Measurements from ENCODE around the gene PTPN4.

The PTPN4 gene

DNA sequence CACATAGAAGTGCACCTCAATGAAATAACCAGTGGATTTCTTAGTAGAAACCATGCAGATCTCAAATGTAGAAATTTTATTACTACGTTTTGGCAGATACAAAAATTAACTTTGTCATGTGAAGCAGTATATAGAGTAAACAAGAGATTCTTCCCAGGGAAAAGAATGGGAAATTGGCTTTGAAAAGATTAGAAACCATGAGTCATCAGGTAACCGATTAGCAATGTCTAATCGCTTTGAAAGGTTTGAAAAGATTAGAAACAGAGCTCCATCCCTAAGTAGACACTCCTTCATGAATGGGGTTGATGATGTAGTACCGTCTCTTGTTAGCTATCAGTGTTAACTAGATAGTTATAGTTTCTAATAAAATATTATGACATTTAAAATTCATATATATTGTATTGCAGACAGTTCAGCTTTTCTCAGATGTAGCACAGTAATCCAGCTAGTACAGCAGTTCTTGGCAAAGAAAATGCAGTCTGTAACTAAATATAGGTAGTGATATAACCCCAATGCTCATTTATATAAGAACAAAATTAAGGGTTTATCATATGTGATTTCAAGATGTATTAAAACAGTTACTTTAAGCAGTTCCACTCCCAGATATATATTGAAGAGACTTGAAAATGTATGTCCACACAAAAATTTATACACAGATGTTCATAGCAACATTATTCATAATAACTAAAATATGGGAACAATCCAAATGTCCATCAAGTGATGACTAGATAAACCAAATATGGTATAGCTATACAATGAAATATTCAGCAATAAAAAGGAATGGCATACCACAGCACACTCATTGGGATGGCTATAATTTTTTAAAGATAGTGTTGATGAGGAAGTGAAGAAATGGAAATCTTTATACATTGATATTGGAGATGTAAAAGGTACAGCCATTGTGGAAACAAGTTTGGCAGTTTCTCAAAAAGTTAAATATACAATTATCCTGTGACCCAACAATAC is 113.9 kb downstream of the PTPN4 start:
- ATAC-seq (replicated peaks) = no peak
- Mint-ChIP-seq H3K4me1 (ENCODE audit: low read depth in 2 of 2) (peaks cover 28 to 63% of the 10 kb centered on the region in 2 donors), H3K27ac (no peak overlapping the region), H3K4me3 (no peak overlapping the region), H3K27me3 (no peaks in the 10 kb centered on the region), H3K36me3 (ENCODE audit: insufficient read depth) (no peaks in the 10 kb centered on the region), H3K9me3 (no peaks in the 10 kb centered on the region)
- DNase-seq = no peak

DNA sequence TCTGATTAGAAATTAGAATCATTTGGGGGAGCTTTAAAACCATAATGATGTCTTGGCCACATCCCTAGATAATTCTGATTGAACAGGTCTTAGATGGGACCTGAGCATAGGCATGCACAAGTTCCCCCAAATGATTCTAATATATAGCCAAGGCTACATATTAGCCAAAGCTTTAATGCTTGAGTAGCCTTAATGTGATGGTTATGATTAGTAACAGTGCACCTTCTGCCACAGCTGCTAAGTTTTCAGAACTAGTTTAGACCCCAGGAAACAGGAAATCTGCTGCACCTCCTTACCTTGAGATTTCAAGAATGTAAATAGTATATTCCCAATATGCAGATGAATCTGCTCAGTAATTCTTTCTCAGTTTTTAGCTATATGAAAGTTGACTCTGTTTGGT is 119.8 kb downstream of the PTPN4 start:
- Mint-ChIP-seq H3K4me1 (ENCODE audit: low read depth in 2 of 2) (peaks cover 8 to 22% of the 10 kb centered on the region in 2 donors), H3K4me3 (no peak overlapping the region), H3K27ac (peak overlapping the region in 1 of 2 donors; percentile 71), H3K27me3 (no peaks in the 10 kb centered on the region), H3K36me3 (ENCODE audit: insufficient read depth) (peaks cover 6% of the 10 kb centered on the region), H3K9me3 (no peaks in the 10 kb centered on the region)
- ATAC-seq (replicated peaks) = no peak
- DNase-seq = no peak

GRCh38 chr2:119888680-119889079 is 129.0 kb downstream of the PTPN4 start:
- peaks cover 20% of the 10 kb centered on the region for H3K36me3 Mint-ChIP-seq (ENCODE audit: insufficient read depth)
- H3K4me3 Mint-ChIP-seq = no peak overlapping the region
- ATAC-seq (replicated peaks) = no peak
- peaks cover 2 to 15% of the 10 kb centered on the region in 2 donors for H3K4me1 Mint-ChIP-seq (ENCODE audit: low read depth in 2 of 2)
- no peaks in the 10 kb centered on the region for H3K27me3 Mint-ChIP-seq
- peaks cover 7 to 17% of the 10 kb centered on the region in 2 donors for H3K9me3 Mint-ChIP-seq
- DNase-seq = no peak
- H3K27ac Mint-ChIP-seq = no peak overlapping the region

- Mint-ChIP-seq H3K9me3 (no peaks in the 10 kb centered on the region), H3K27me3 (no peaks in the 10 kb centered on the region), H3K4me1 (ENCODE audit: low read depth in 2 of 2) (peaks cover 1 to 4% of the 10 kb centered on the region in 2 donors), H3K36me3 (ENCODE audit: insufficient read depth) (peaks cover 12% of the 10 kb centered on the region), H3K27ac (no peak overlapping the region), H3K4me3 (no peak overlapping the region)
- ATAC-seq (replicated peaks) (no peak), DNase-seq (no peak)
Observed at GRCh38 chr2:119897736-119898395, 138.1 kb downstream of the PTPN4 start.

GRCh38 chr2:119901013-119901412 is 141.3 kb downstream of the PTPN4 start:
- DNase-seq (no peak), ATAC-seq (replicated peaks) (peak; percentile 66)
- peaks cover 0 to 3% of the 10 kb centered on the region in 2 donors for H3K9me3 Mint-ChIP-seq
- peaks cover 2 to 9% of the 10 kb centered on the region in 2 donors for H3K4me1 Mint-ChIP-seq (ENCODE audit: low read depth in 2 of 2)
- no peaks in the 10 kb centered on the region for H3K27me3 Mint-ChIP-seq
- H3K36me3 Mint-ChIP-seq (ENCODE audit: insufficient read depth) = peaks cover 9% of the 10 kb centered on the region
- H3K4me3 Mint-ChIP-seq = no peak overlapping the region
- H3K27ac Mint-ChIP-seq = no peak overlapping the region

DNA sequence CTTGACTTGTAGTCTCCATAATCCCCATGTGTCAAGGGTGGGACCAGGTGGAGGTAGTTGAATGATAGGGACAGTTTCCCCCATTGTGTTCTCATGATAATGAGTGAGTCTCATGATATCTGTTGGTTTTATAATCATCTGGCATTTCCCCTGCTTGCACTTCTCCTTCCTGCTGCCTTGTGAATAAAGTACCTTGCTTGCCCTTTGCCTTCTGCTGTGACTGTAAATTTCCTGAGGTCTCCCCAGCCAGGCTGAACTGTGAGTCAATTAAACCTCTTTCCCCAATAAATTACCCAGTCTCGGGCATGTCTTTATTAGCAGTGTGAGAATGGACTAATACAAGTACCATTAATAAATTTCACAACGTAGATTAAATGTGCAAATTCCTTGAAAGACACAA is 150.8 kb downstream of the PTPN4 start:
- no peaks in the 10 kb centered on the region for H3K36me3 Mint-ChIP-seq (ENCODE audit: insufficient read depth)
- ATAC-seq (replicated peaks) (no peak), DNase-seq (no peak)
- H3K27ac Mint-ChIP-seq = peak overlapping the region; percentile 68 to 86
- H3K4me3 Mint-ChIP-seq = no peak overlapping the region
- H3K9me3 Mint-ChIP-seq = peaks cover 0 to 1% of the 10 kb centered on the region in 2 donors
- no peaks in the 10 kb centered on the region for H3K27me3 Mint-ChIP-seq
- peaks cover 8 to 29% of the 10 kb centered on the region in 2 donors for H3K4me1 Mint-ChIP-seq (ENCODE audit: low read depth in 2 of 2)

GRCh38 chr2:119914266-119914665 is 154.5 kb downstream of the PTPN4 start:
- no peak overlapping the region for H3K27ac Mint-ChIP-seq

DNA sequence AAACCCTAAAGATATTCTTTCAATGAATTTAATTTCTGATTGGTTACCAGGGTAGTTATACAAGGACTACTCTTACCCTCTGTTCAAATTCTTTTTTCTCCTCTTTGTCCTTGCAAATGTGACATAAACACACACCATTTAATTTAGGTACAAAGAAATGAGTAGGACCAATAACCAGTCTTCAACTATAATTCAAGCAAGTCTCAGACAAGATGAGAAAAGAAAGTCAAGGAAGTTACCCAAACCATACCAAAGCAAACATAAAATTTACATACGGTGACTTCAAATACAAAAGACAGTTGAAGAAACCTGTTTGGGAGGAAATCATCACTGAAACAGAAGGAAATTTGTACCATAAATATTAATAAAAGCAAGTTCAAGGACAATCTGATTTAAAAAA is 162.1 kb downstream of the PTPN4 start:
- DNase-seq = no peak
- Mint-ChIP-seq H3K4me3 (no peak overlapping the region), H3K4me1 (ENCODE audit: low read depth in 2 of 2) (peaks cover 10 to 33% of the 10 kb centered on the region in 2 donors), H3K27me3 (no peaks in the 10 kb centered on the region), H3K36me3 (ENCODE audit: insufficient read depth) (no peaks in the 10 kb centered on the region), H3K9me3 (no peaks in the 10 kb centered on the region), H3K27ac (peak overlapping the region; percentile 17 to 56)
- ATAC-seq (replicated peaks) = no peak

More at GRCh38 chr2:119914266-119914665, 154.5 kb downstream of the PTPN4 start:
- H3K4me3 Mint-ChIP-seq = no peak overlapping the region
- H3K4me1 Mint-ChIP-seq (ENCODE audit: low read depth in 2 of 2) = peaks cover 3 to 16% of the 10 kb centered on the region in 2 donors
- no peaks in the 10 kb centered on the region for H3K36me3 Mint-ChIP-seq (ENCODE audit: insufficient read depth)
- H3K9me3 Mint-ChIP-seq = no peaks in the 10 kb centered on the region
- no peaks in the 10 kb centered on the region for H3K27me3 Mint-ChIP-seq
- ATAC-seq (replicated peaks) (no peak), DNase-seq (no peak)

GRCh38 chr2:119922699-119923098 is 163.0 kb downstream of the PTPN4 start:
- Mint-ChIP-seq H3K36me3 (ENCODE audit: insufficient read depth) (no peaks in the 10 kb centered on the region), H3K9me3 (no peaks in the 10 kb centered on the region), H3K27ac (peak overlapping the region; percentile 56 to 84)

GRCh38 chr2:119929537-119929936 is 169.8 kb downstream of the PTPN4 start:
- Mint-ChIP-seq H3K36me3 (ENCODE audit: insufficient read depth) (peaks cover 36% of the 10 kb centered on the region), H3K27ac (peak overlapping the region; percentile 93 to 96), H3K4me1 (ENCODE audit: low read depth in 2 of 2) (peaks cover 28 to 51% of the 10 kb centered on the region in 2 donors), H3K4me3 (peak overlapping the region; percentile 93), H3K27me3 (no peaks in the 10 kb centered on the region), H3K9me3 (no peaks in the 10 kb centered on the region)
- ATAC-seq (replicated peaks) = peak; percentile 94
- DNase-seq = peak; percentile 16 to 30 (median 25)

More at GRCh38 chr2:119922699-119923098, 163.0 kb downstream of the PTPN4 start:
- no peak overlapping the region for H3K4me3 Mint-ChIP-seq
- no peak for DNase-seq
- peaks cover 14 to 40% of the 10 kb centered on the region in 2 donors for H3K4me1 Mint-ChIP-seq (ENCODE audit: low read depth in 2 of 2)
- no peak for ATAC-seq (replicated peaks)
- H3K27me3 Mint-ChIP-seq = no peaks in the 10 kb centered on the region

- H3K27me3 Mint-ChIP-seq = no peaks in the 10 kb centered on the region
- no peak for DNase-seq
- peak overlapping the region; percentile 94 to 96 for H3K27ac Mint-ChIP-seq
- H3K9me3 Mint-ChIP-seq = no peaks in the 10 kb centered on the region
- peaks cover 68% of the 10 kb centered on the region for H3K36me3 Mint-ChIP-seq (ENCODE audit: insufficient read depth)
- no peak for ATAC-seq (replicated peaks)
- peak overlapping the region; percentile 93 for H3K4me3 Mint-ChIP-seq
- peaks cover 28 to 51% of the 10 kb centered on the region in 2 donors for H3K4me1 Mint-ChIP-seq (ENCODE audit: low read depth in 2 of 2)
Observed at GRCh38 chr2:119932809-119933208, 173.1 kb downstream of the PTPN4 start.

- peak overlapping the region; percentile 56 to 57 for H3K27ac Mint-ChIP-seq
- peaks cover 25 to 44% of the 10 kb centered on the region in 2 donors for H3K4me1 Mint-ChIP-seq (ENCODE audit: low read depth in 2 of 2)
- no peak for DNase-seq
- peak overlapping the region; percentile 28 to 93 for H3K4me3 Mint-ChIP-seq
- H3K9me3 Mint-ChIP-seq = no peaks in the 10 kb centered on the region
- no peaks in the 10 kb centered on the region for H3K27me3 Mint-ChIP-seq
- H3K36me3 Mint-ChIP-seq (ENCODE audit: insufficient read depth) = peaks cover 80% of the 10 kb centered on the region
- ATAC-seq (replicated peaks) = no peak
Observed at GRCh38 chr2:119934319-119934718, 174.6 kb downstream of the PTPN4 start.

- H3K27ac Mint-ChIP-seq = no peak overlapping the region
- peaks cover 41 to 60% of the 10 kb centered on the region in 2 donors for H3K4me1 Mint-ChIP-seq (ENCODE audit: low read depth in 2 of 2)
- no peak for ATAC-seq (replicated peaks)
- H3K4me3 Mint-ChIP-seq = no peak overlapping the region
- no peaks in the 10 kb centered on the region for H3K27me3 Mint-ChIP-seq
- peaks cover 88% of the 10 kb centered on the region for H3K36me3 Mint-ChIP-seq (ENCODE audit: insufficient read depth)
- DNase-seq = no peak
- H3K9me3 Mint-ChIP-seq = no peaks in the 10 kb centered on the region
Observed at GRCh38 chr2:119937680-119938079, 178.0 kb downstream of the PTPN4 start.
